Neutrophil (primary cell): Measurements from ENCODE around the gene ARHGAP40.

ENCODE experiments used
- H3K27ac ChIP-seq: fragments of 200-600 bp; sonication (generic); 2 replicates; pipeline ENCODE4 v1.5.1; 2016; ENCODE audit warnings: mild to moderate bottlenecking, moderate library complexity
- H3K27me3 ChIP-seq: fragments of 200-600 bp; sonication (generic); 2 replicates; pipeline ENCODE4 v1.6.0; 2016; ENCODE audit warnings: mild to moderate bottlenecking
- H3K36me3 ChIP-seq: fragments of 200-600 bp; sonication (generic); 2 replicates; pipeline ENCODE4 v1.5.1; 2017
- H3K4me1 ChIP-seq, 2 experiments: fragments of 200-600 bp in 1 of 2; sonication (generic) in 1 of 2; 1 replicate in 1 of 2; 2 replicates in 1 of 2; pipeline versions ENCODE4 v1.5.1 to v1.6.1; 2013 to 2016; ENCODE audit warnings: low read depth in 1 of 2, low read length in 1 of 2, mild to moderate bottlenecking in 1 of 2, moderate library complexity in 1 of 2; ENCODE audit not compliant: control insufficient read depth in 1 of 2, insufficient read depth in 1 of 2
- H3K4me3 ChIP-seq, 2 experiments: fragments of 200-600 bp in 1 of 2; sonication (generic) in 1 of 2; 1 replicate in 1 of 2; 2 replicates in 1 of 2; pipeline ENCODE4 v1.5.1; 2013 to 2016; ENCODE audit warnings: low read depth in 1 of 2, low read length in 1 of 2, mild to moderate bottlenecking in 1 of 2, moderate library complexity in 1 of 2
- H3K9me3 ChIP-seq: fragments of 200-600 bp; sonication (generic); 2 replicates; pipeline ENCODE4 v1.5.1; 2016
- CTCF ChIP-seq: fragments of 200-600 bp; sonication (generic); IDR thresholded peaks from 2 replicates; pipeline ENCODE4 v1.5.1; 2016; ENCODE audit warnings: antibody characterized with exemption

The ARHGAP40 gene

DNA sequence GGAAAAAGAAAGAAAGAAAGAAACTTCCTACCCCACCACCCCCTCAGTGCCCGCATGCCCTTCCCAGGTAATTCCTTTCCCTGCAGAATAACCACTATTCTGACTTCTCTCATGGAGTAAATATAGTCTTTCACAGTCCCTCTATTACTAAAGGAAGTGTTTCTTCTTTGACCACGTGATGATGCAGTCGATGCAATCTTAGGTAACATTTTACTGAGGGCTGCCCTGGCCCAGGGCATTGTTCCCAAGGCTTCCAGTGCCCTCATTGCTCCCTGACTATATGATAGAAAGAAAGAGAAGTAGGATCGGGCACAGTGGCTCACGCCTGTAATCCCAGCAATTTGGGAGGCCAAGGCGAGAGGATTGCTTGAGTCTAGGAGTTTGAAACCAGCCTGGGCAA lies 29.1 kb downstream of the ARHGAP40 start:
- no peak overlapping the region for H3K4me3 ChIP-seq
- no peak overlapping the region for H3K27ac ChIP-seq
- H3K27me3 ChIP-seq: no peaks in the 10 kb centered on the region
- H3K9me3 ChIP-seq: no peaks in the 10 kb centered on the region
- no peak for TF ChIP-seq CTCF
- H3K4me1 ChIP-seq: no peaks in the 10 kb centered on the region
- H3K36me3 ChIP-seq: no peaks in the 10 kb centered on the region

GRCh38 chr20:38631155-38632022 lies 29.8 kb downstream of the ARHGAP40 start:
- H3K27me3 ChIP-seq: no peaks in the 10 kb centered on the region
- H3K27ac ChIP-seq: no peak overlapping the region
- H3K9me3 ChIP-seq: no peaks in the 10 kb centered on the region
- no peaks in the 10 kb centered on the region for H3K36me3 ChIP-seq
- no peaks in the 10 kb centered on the region for H3K4me1 ChIP-seq
- H3K4me3 ChIP-seq: no peak overlapping the region
- TF ChIP-seq CTCF: no peak

- no peaks in the 10 kb centered on the region for H3K4me1 ChIP-seq
- no peaks in the 10 kb centered on the region for H3K9me3 ChIP-seq
- no peaks in the 10 kb centered on the region for H3K36me3 ChIP-seq
- peak; percentile 52 for TF ChIP-seq CTCF
- no peaks in the 10 kb centered on the region for H3K27me3 ChIP-seq
- no peak overlapping the region for H3K4me3 ChIP-seq
- no peak overlapping the region for H3K27ac ChIP-seq
Measured at GRCh38 chr20:38633577-38634093, 32.0 kb downstream of the ARHGAP40 start.

- Histone ChIP-seq H3K4me3 (no peak overlapping the region), H3K36me3 (no peaks in the 10 kb centered on the region), H3K27ac (no peak overlapping the region), H3K9me3 (no peaks in the 10 kb centered on the region), H3K27me3 (peaks cover 8% of the 10 kb centered on the region), H3K4me1 (no peaks in the 10 kb centered on the region)
- no peak for TF ChIP-seq CTCF
Measured at GRCh38 chr20:38635721-38636288, 34.2 kb downstream of the ARHGAP40 start.

- Histone ChIP-seq H3K27ac (no peak overlapping the region), H3K27me3 (peaks cover 46% of the 10 kb centered on the region), H3K4me3 (no peak overlapping the region), H3K9me3 (no peaks in the 10 kb centered on the region), H3K36me3 (no peaks in the 10 kb centered on the region), H3K4me1 (no peaks in the 10 kb centered on the region)
- TF ChIP-seq CTCF: no peak
Measured at GRCh38 chr20:38640521-38640920, 38.9 kb downstream of the ARHGAP40 start.
